DND-41 (cell line): ENCODE results near the gene IRX5.

Experiments
- CTCF ChIP-seq: IDR thresholded peaks from 2 replicates; pipeline ENCODE4 v1.5.1; 2012; ENCODE audit warnings: borderline replicate concordance, low read length, moderate library complexity, mild to moderate bottlenecking; ENCODE audit not compliant: poor library complexity, severe bottlenecking; ENCODE audit errors: extremely low read depth
- EZH2 ChIP-seq: IDR thresholded peaks from 3 replicates; pipeline ENCODE4 v1.6.1; 2012; ENCODE audit warnings: borderline replicate concordance, low read depth, mild to moderate bottlenecking, moderate library complexity, low read length, inconsistent platforms; ENCODE audit not compliant: severe bottlenecking

DNA sequence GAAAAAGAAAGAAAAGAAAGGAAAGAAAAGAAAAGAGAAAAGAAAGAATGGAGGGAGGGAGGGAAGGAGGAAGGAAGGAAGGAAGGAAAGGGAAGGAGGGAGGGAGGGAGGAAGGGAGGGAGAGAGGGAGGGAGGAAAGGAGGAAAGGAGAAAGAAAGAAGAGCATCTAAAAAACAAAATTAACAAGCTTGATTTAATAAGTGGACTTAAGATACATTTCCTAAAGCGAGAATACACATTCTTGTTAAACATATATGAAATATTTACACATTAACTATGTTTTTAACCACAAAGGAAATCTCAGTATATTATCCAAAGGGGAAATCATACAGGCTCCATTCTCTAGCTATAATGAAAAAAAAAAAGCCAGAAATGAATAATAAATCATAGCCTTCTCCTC is 47.3 kb upstream of the IRX5 start:
- no peak for TF ChIP-seq CTCF
- no peak for TF ChIP-seq EZH2
